SK-MEL-5 (cell line): ENCODE data around the gene LRBA. TPM values are rescaled to one million over a fixed set of nuclear protein-coding genes. Genes with fewer than 3 reads are reported as not detected.

Experiments used
- DNase-seq: peaks from one replicate; pipeline ENCODE4 v3.0.0-alpha.2; 2016; ENCODE audit warnings: low read depth, low spot score
- in situ Hi-C: cut with HindIII; loops from 2 replicates; pipeline ENCODE4 v1.10.0; 2016; ENCODE audit warnings: low sequenced_read_pairs, high pct_unique_total_duplicates, low pct_unique_long_range_greater_than_20kb
- total RNA-seq: library from RNA; depleted of rRNA; stranded (reverse); fragments of >200 nt; shearing (Covaris generic); gene quantifications from 2 replicates; pipeline ENCODE4 v1.2.3, GENCODE V29; 2014

Gene LRBA
- total RNA-seq, 1 experiment from 2014 or later: 31.0 TPM

GRCh38 chr4:150501983-150502382 lies 513.1 kb downstream of the LRBA start:
- in situ Hi-C loops: no loop called here

GRCh38 chr4:150501009-150501727 lies 513.9 kb downstream of the LRBA start:
- in situ Hi-C loops: no loop called here
- peak; percentile 2 for DNase-seq

More at GRCh38 chr4:150501983-150502382, 513.1 kb downstream of the LRBA start:
- DNase-seq: peak; percentile 37

DNA sequence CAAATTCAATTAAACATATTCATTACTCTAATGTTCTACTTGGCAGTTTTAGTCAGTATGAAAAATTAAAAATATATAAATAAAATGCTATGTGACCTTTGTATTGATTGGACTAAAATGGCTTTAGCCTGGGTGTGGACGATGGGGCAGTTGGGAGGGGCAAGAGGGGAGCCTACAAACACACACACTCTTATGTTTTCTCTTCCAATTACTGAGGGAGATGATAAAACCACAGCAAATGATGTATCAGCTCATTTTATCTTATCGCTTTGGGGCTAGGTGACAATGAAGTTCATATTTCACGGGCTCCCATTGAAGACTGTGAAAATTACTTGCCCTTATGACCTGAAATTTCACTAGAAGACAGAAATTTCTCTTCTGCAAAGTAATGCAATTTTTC lies 517.5 kb downstream of the LRBA start:
- no peak for DNase-seq
- in situ Hi-C loops: no loop called here

GRCh38 chr4:150495550-150495949 lies 519.5 kb downstream of the LRBA start:
- no peak for DNase-seq
- in situ Hi-C loops: no loop called here

DNA sequence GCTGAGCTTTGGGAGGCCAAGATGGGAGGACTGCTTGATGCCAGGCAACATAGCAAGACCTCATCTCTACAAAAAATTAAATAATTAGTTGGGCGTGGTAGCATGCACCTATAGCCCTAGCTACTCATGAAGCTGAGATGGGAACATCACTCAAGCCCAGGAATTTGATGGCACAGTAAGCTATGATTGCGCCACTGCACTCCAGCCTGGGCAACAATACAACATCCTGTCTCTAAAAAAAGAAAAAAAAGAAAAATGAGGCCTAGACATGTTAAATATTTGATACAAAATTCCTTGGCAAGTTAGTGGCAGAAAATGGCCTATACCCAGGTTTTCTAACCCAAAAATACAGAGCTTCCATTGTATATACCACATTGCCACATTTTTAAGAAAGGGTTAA lies 521.2 kb downstream of the LRBA start:
- in situ Hi-C loops: no loop called here
- no peak for DNase-seq

GRCh38 chr4:150491132-150492049 lies 523.7 kb downstream of the LRBA start:
- in situ Hi-C loops: no loop called here
- DNase-seq: no peak

GRCh38 chr4:150482581-150482980 lies 532.5 kb downstream of the LRBA start:
- no peak for DNase-seq
- in situ Hi-C loops: no loop called here

- no peak for DNase-seq
- in situ Hi-C loops: no loop called here
These were observed 535.4 kb downstream of the LRBA start for GRCh38 chr4:150479657-150480056.

DNA sequence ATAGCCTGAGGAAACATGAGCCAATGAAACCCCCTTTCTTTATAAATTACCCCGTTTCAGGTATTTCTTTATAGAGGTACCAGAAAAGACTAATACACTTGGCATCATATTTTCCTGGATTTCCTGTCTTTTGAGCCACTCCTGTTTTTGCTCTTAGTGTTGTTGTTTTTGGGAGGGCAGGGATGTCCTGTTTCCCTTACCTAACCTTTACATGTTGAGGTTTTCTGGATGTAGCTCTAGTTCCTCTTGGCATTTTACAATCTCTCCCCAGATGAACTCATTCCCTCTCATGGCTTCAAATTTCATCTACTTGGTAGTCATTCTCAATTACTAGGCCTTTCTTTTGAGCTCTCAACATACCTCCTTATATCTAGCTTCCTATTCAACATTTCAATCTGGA lies 537.2 kb downstream of the LRBA start:
- in situ Hi-C loops: no loop called here
- DNase-seq: no peak

DNA sequence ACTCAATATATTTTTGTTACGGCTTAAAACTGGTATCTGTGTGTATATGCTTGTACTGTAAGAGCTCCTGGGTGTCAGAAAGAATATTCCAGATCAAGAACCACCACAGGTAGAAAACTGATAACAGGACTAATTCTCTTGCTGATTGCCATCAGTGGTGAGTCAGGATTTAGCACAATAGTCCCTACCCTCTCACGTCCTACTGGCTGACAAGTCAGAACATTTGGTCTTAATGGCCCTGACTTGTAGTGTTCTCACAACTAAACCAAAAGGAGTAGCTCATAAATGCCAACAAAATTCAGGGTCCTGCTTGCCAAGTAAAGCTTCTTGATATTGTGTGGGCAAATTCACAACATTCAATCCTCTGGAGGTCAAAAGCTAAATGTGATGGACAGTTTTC lies 538.3 kb downstream of the LRBA start:
- DNase-seq: no peak
- in situ Hi-C loops: no loop called here

- DNase-seq: no peak
- in situ Hi-C loops: no loop called here
These were observed 539.3 kb downstream of the LRBA start for GRCh38 chr4:150475763-150476162.

DNA sequence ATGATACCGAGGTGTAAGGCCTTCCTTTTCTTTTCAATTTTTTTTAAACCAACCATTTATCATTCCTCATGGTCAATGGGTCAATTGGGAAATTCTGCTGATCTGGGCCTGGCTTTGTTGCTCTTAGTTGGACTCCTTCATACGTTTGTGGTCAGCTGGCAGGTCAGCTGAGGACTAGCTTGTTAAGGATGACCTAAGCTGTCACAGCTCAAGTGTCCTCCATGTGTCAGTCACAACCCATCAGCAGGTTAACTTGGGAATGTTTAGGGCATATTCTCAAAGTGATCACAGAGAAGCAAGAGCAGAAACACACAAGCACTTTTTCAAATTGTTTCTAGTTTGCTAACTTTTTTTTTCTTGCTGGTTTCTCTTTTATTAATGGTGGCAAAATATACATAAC lies 550.6 kb downstream of the LRBA start:
- in situ Hi-C loops: no loop called here

GRCh38 chr4:150462743-150463142 lies 552.3 kb downstream of the LRBA start:
- DNase-seq: no peak
- in situ Hi-C loops: no loop called here

More for the DNA sequence above, 550.6 kb downstream of the LRBA start:
- peak; percentile 11 for DNase-seq

DNA sequence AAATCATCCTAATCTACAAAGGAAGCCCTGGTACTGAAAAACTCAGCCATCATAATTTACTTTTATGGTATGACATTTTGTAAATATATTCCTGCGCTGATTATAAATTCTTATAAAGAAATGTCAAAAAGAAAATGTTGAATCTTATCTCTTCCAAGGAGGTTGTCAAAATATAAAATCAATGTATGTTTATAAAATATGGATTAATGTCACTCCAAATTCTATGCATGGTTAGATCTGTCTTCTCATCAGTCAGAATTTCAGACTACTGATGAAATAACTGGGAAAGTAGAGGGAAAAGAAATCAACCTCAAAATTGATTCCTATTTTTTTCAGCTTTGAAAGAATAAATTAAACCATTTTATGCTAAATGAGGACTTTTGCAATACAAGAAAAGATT lies 553.1 kb downstream of the LRBA start:
- DNase-seq: no peak
- in situ Hi-C loops: no loop called here

GRCh38 chr4:150457802-150458201 lies 557.3 kb downstream of the LRBA start:
- in situ Hi-C loops: no loop called here
- no peak for DNase-seq

DNA sequence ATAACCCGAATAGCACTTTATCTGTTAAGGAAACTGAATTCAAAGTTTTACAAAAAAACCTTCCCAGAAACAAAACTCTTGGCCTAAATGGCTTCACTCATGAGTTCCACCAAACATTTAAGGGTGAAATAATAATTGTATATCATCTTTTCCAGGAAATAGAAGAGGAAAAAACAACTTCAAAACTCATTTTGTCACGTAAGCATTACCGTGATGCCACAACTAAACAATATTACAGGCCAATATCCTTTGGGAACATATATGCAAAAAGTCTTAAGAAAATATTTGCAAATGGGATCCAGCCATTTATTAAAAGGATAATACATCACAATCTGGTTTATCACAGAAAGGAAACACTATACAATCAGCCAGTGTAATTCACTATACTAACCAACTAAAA lies 563.2 kb downstream of the LRBA start:
- in situ Hi-C loops: no loop called here
- no peak for DNase-seq

DNA sequence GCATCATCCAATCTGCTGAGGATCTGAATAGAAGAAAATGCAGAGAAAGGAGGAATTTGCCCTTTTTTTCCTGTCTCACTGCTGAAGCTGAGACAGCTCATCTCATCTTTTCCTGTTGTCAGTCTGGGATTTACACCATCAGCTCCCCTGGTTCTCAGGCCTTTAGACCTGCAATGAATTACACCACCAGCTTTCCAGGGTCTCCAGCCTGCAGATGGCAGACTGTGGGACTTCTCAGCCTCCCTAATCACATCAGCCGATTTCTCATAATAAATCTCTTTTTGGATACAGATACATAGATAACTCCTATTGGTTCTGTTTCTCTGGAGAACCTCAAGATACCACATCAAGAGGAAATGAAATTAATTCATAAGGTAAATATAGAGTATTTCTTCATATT lies 567.7 kb downstream of the LRBA start:
- no peak for DNase-seq
- in situ Hi-C loops: no loop called here

DNA sequence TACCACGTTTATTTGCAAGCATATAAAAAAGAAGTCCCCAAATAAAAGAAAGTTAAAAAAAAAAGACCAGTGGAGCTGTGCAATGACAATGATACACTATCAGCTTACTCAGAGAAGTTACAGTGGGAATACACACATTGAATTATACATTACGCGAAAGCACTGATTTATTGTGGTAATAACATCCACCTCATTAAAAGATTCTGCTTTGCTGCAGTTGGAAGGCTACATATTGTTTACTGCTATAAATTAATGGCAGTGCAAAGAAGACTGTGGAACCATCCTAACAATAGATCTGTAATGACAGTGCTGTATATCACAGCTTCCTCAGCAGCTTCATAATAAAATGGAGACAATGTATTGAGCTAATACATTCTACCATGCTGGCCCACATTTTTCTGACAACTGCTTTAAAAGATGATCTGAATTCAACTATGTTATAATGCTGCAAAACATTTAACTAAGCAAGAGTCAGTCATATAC lies 575.6 kb downstream of the LRBA start:
- no peak for DNase-seq
- in situ Hi-C loops: no loop called here
